ENCODE data around the gene POLE3. TPM values are rescaled to one million over a fixed set of nuclear protein-coding genes. Genes with fewer than 3 reads are reported as not detected.

Gene POLE3
- total and polyA plus RNA-seq, 9 of the 15 experiments (the other 6 are each of a cell fraction or from before 2014, with no cell fraction given), result 52.6 to 179 (median 110) TPM

GRCh38 chr9:113401027-113401792 lies 9.3 kb downstream of the POLE3 start, which contains the start of gene ALAD (continued):
- peak; percentile 85; the same call in 1 of the 2 replicates for TF ChIP-seq TFAP4 (CRISPR knock-in tag; IDR thresholded peaks at IDR 0.05; ENCODE audit: borderline replicate concordance)
- no peak for TF ChIP-seq RBM39 (optimal IDR thresholded peaks at IDR 0.05; ENCODE audit: low read depth, low read length)
- TF ChIP-seq XRCC3 (IDR thresholded peaks at IDR 0.05), result no peak
- TF ChIP-seq TEAD4 (IDR thresholded peaks at IDR 0.05; ENCODE audit: low read length), result no peak
- TF ChIP-seq TEAD4 (CRISPR knock-in tag; IDR thresholded peaks at IDR 0.05; ENCODE audit: borderline replicate concordance), result no peak
- peak; percentile 73 for TF ChIP-seq POLR2A (conservative IDR thresholded peaks at IDR 0.05)
- TF ChIP-seq ZFP91 (CRISPR knock-in tag; IDR thresholded peaks at IDR 0.05), result peak; percentile 47; the same call in 1 of the 2 replicates
- TF ChIP-seq ELF4 (CRISPR knock-in tag; IDR thresholded peaks at IDR 0.05), result 0 out of 2 replicates have a peak, but pooled peaks have one; percentile 49
- TF ChIP-seq, protein P1, sequence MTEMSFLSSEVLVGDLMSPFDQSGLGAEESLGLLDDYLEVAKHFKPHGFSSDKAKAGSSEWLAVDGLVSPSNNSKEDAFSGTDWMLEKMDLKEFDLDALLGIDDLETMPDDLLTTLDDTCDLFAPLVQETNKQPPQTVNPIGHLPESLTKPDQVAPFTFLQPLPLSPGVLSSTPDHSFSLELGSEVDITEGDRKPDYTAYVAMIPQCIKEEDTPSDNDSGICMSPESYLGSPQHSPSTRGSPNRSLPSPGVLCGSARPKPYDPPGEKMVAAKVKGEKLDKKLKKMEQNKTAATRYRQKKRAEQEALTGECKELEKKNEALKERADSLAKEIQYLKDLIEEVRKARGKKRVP (CRISPR knock-in tag; IDR thresholded peaks at IDR 0.05), result peak; percentile 53; the same call in 1 of the 2 replicates
- TF ChIP-seq EP400 (IDR thresholded peaks at IDR 0.05), result peak; percentile 22; the same call in 1 of the 2 replicates
- TF ChIP-seq, protein P2, sequence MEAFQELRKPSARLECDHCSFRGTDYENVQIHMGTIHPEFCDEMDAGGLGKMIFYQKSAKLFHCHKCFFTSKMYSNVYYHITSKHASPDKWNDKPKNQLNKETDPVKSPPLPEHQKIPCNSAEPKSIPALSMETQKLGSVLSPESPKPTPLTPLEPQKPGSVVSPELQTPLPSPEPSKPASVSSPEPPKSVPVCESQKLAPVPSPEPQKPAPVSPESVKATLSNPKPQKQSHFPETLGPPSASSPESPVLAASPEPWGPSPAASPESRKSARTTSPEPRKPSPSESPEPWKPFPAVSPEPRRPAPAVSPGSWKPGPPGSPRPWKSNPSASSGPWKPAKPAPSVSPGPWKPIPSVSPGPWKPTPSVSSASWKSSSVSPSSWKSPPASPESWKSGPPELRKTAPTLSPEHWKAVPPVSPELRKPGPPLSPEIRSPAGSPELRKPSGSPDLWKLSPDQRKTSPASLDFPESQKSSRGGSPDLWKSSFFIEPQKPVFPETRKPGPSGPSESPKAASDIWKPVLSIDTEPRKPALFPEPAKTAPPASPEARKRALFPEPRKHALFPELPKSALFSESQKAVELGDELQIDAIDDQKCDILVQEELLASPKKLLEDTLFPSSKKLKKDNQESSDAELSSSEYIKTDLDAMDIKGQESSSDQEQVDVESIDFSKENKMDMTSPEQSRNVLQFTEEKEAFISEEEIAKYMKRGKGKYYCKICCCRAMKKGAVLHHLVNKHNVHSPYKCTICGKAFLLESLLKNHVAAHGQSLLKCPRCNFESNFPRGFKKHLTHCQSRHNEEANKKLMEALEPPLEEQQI (IDR thresholded peaks at IDR 0.05), result no peak
- TF ChIP-seq ZNF316 (IDR thresholded peaks at IDR 0.05), result peak; percentile 74
- no peak for TF ChIP-seq PURB (CRISPR knock-in tag; IDR thresholded peaks at IDR 0.05; ENCODE audit: low read depth)
- no peak for TF ChIP-seq WHSC1 (IDR thresholded peaks at IDR 0.05; ENCODE audit: low read length)
- no peak for TF ChIP-seq NELFE (IDR thresholded peaks at IDR 0.05; ENCODE audit: insufficient read depth, insufficient read length)
- peak; percentile 42; the same call in 1 of the 2 replicates for TF ChIP-seq NFIC (IDR thresholded peaks at IDR 0.05)
- no peak for TF ChIP-seq PRPF4 (IDR thresholded peaks at IDR 0.05; ENCODE audit: insufficient read depth, low read depth, low read length, poor library complexity, severe bottlenecking)
- TF ChIP-seq ELF1 (tag; IDR thresholded peaks at IDR 0.05), result peak; percentile 93
- TF ChIP-seq FOXM1 (IDR thresholded peaks at IDR 0.05; ENCODE audit: low read depth), result no peak
- TF ChIP-seq FOXM1 (CRISPR knock-in tag; IDR thresholded peaks at IDR 0.05; ENCODE audit: low read depth), result no peak
- TF ChIP-seq TEAD1 (CRISPR knock-in tag; IDR thresholded peaks at IDR 0.05), result peak; percentile 55 to 77; a peak in 2 of 4 replicates
- no peak for TF ChIP-seq NFATC3 (IDR thresholded peaks at IDR 0.05)
- no peak for TF ChIP-seq PPARD (CRISPR knock-in tag; IDR thresholded peaks at IDR 0.05)
